NCI-H446 treated with DMSO at 0.1 percent for 48 hours (cell line): Measurements from ENCODE around the gene ABR.

Experiments used
- DNase-seq: peaks from one replicate; lab custom pipeline; 2025; lab: John Stamatoyannopoulos, UW

ABR gene

DNA sequence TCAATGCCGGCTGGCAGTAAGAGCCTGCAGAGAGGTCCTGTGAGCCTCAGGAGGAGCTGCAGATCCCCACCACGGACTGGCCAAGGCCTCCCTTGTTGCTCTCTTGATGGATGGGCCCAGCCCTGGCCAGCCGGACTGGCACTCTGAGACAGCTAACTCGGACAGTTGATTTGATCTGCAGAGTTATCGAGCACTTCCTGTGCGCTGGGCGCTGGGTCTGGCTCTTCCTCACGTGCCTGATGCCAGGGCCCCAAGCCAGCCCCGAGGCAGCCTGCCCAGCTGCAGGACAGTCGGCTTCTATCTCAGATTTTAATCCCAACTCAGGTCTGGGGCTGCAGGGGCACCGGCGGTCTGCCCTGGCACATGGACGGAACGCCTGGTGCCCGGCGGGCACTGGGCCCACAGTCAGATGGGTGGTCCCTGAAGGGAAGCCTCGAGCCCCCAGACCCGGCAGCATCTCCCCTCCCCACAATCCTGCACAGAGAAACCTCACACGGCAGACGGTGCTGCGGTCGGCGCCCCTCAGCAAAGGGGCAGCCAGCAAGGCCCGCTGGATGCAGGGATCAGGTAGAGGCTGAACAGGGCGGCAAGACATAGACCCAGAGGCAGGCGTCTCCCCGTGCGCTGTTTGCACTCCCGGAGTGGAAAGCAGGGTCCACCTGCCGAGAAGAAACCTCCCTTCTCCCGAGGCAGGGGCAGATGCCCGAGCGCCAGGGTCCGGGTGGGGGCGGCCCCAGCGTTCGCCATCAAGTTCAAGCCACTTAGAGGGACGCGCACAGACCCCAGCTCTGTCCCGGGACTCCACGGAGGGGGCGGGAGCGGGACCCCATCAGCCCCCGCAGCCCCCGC lies 148.9 kb downstream of the ABR start:
- DNase-seq = no peak

DNA sequence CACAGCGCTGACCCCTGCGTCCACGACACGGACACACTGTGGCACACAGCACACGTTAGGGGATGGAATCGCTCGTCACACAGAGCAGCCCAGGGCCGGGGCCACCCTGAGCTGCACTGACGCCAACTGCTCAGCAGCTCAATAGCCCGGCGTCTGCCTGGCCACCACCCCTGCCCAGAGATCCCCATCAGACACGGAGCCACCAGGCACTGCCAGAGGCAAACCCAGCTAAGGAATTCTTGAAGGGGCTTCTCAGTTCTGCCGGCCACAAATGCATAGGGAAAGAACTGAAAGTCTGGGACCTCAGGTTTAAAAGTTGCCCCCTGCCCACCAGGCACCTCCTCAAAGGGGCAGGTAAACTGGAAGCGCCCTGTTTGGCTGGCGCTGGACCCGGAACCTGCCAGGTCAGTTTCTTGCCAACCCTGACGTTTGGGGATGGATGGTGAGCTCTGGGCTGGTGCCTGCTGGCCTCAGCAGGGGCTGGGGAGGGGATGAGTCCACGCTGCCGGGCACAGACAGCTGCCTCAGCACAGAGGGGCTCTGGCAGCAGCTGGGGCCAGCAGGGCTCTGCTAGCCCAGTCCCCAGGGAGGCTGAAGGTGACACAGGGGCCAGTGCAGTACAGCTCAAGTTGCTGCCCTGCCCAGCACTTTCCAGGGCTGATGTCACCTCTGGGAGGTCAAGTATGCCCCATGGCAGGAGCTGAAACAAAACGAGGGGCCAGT lies 149.7 kb downstream of the ABR start:
- DNase-seq = no peak

DNA sequence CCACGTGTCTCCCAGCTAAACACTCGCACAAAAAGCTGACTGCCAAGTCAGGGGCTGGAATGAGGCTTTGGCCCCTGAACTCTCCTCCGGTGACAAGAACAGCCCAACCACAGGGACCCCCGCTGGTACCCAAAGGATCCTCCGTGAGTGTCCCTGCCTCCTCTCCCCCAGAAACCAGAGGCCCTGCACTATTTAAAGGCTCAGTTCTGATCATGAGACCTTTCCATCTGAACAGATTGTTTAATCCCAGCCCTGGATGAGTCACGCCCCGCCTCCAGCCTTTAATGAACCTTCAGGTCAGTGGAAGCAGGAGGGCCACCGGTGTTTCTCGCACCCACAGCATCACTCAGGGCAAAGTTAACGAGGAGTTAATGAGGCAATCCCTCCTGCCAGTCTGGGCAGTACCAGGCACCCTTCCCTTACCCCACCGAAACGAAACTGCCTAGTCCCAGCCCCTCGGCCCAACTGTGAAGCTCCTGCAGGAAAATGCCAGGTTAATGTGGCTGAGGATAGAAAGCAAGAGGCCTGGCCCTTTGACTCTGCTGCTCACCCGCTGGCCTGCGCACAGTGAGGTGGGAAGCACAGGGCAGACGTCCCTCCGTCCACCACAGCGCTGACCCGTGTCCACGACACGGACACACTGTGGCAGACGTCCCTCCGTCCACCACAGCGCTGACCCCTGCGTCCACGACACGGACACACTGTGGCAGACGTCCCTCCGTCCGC lies 150.4 kb downstream of the ABR start:
- no peak for DNase-seq

DNA sequence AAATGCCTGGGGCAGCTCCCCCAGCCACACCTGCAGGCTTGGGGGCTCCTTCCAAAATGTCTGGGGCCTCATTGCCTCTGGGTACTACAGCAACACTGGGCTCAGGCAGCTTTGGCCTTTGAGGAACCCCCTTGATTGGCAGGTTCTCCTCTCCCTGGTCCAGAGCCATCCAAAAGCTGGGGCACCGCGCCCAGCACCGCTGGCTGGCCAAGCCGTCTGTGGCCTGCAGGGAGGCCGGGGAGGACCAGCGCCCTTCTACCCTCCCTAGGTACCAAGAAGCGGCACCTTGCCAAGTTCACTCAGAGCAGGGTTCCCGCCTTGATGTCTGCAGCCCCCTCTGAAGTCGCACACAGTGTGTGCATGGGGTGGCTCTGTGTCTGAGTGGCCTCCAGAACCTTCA lies 152.7 kb downstream of the ABR start:
- DNase-seq = no peak

DNA sequence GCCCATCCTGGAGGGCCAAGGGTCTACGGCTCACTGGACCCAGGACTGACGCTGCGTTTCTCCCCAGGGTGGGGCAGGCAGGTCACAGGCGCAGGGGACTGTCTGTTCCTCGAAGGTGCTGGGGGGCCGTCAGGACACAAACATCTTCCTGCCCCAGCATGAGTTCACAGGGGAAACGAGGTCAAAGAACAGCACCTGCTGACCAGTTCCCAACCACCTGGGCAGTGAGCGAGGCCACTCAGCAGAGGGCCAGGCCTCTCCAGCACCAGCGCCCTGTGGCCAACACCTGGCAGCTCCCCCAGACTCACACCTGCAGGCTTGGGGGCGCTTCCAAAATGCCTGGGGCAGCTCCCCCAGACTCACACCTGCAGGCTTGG lies 153.2 kb downstream of the ABR start:
- DNase-seq = no peak

DNA sequence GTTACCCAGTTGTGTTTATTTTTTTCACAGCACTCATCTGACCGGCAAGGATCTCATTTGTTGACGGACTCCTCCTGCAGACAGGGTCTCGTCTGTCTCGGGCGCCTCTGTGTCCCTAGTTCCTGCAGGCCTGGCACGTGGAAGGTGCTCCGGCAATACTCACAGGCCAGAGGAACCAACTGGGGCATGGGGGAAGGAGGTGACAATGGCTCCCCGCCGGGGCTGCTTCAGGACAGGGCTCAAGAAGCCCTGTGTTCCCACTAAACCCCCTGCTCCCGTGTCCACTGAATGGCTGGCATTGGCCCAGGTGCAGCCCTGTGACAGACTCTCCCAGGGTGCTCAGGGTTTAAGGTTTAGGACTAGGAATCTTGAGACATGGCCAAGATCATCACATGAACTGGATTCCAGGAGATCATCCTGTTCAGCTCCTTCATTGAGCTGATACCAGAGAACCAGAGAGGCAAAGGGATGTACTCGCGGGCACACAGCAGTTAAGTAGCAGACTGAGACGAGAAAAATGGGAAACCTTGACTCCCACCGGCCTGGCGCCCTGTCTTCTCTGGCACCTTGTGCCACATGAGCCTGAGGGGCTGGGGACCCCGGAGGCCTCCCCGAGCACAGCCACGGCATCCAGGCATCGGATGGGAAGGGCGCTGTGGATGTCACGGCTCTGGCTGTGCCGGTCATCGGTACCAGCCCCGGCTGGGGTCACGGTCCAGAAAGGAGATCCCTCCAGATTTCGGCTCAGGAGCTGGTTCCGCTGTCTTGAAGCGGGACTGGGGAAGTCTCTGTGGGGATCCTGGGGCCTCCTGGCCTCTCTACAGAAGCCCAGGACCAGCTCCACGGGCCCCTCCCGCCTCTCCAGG lies 153.8 kb downstream of the ABR start:
- DNase-seq = no peak

DNA sequence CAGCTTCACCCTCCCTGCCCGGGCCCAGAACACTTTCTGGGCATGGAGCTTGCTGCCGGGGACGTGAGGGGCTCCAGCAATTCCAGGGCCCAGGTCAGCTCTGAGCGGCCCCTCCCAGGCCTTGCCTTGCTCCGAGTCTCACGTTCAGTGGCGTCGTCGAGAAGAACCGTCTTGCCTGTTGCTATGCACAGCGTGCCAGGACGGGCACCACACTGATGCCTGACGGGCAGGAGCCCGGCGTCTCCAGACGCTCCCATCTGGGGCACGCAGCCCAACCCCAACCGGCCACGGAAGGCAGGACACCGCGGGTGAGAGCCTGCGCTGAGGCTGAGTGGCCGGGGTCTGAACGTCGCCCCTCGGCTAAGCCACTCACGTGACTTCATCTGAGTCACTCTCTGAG lies 155.7 kb downstream of the ABR start:
- no peak for DNase-seq

DNA sequence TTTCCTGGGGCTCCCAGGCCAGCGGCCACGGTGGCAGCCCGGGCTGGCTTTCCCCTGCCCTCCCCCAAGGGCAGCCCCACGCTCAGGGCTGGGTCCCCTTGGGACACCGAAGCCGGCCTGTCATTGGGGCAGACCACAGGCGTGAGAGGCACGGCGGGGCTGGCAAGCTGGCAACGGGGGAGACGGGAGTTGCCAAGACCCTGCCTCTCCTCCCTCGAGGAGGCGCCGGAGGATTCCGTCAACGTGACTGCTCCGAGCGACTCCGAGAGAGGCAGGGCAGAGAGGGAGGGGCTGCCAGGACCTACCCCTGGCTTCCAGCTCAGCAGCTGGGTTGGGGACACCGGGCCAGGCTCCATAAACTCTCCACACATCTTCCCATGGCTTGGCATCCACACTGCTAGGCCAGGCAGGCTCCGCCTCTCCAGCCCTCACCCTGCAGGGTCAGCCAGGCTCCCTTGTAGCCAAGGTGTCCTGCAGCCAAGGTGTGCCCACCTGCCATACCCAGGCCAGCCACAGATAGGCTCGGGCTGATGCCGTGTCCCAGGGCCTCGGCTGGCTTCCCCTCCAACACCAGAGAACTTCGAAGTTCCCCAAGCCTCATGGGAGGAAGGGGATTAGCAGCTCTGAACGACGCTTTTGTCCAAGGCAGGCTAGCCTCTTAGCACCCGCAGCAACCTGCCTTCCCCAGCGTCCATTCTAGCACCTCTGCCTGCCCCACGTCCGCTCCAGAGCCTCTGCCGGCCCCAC lies 157.3 kb downstream of the ABR start:
- peak; percentile 7 for DNase-seq

DNA sequence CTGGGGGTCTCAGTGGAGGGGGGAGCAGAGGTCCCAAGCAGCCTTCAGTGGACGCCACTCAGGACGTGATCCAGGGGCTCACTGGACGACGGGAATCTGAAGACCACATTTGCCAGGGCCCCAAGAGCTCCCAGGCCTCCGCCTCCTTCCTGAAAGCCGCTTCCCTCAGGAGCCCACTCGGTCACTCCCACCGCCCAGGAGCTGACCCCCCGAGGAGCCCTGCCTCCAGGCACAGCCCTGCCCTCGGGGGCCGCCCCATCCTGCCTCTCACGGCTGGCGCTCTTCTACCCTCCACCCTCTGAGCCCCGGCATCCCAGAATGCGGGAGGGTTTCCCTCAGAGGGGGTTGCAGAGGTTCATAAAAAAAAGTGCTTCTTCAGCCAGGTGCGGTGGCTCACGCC lies 158.6 kb downstream of the ABR start:
- no peak for DNase-seq

DNA sequence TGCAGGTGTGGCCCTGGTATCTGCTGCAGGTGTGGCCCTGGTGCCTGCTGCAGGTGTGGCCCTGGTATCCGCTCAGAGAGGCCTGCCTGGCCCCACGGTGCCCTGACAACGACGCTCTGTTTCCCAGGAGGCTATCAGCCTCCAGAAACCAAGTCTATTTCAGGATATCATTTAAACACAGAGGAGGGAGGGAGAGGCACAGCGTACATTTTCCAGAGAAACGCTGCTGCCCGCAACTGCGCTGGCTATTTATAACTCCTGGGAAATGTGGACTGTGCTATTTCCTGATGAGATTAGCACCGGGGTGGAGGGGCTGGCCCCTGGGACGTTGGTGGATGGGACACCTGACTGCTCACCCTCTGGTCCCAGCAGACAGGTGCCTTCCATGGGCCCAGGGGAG lies 160.3 kb downstream of the ABR start:
- DNase-seq = no peak

DNA sequence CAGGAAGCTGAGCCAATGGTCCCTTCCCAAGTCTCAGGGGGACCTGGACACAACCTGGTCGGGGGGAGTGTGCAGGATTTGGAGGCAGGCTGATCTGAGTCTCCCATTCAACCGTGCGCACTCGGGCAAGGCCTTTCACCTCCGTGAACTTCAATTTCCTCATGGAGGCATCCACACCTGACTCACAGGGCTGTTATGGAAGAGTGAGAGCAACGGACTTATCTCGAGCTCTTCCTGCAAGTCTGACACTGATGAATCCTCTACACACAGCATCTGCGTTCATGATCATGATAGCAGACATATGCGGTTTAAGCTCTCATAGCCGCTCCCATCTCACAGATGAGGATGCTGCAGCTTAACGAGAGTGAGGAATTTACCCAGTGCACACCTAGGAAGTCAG lies 161.2 kb downstream of the ABR start:
- DNase-seq = no peak

DNA sequence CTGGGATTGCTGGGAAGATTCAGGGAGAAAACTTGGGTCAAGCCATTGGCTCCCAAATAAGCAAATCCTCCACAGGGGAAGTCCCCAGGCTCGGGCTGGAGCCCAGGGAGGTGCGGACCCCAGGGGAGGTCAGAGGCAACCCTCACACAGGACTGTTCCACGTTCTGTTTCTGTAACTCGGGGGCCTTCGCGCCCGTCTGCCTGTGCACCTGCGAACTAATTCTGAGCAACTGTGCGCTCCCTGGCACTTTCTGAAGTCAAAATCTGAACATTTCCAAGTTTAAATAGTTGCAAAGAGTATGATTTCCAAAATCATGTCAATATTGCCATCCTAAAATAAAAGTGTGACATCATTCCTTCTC lies 166.1 kb downstream of the ABR start:
- no peak for DNase-seq

DNA sequence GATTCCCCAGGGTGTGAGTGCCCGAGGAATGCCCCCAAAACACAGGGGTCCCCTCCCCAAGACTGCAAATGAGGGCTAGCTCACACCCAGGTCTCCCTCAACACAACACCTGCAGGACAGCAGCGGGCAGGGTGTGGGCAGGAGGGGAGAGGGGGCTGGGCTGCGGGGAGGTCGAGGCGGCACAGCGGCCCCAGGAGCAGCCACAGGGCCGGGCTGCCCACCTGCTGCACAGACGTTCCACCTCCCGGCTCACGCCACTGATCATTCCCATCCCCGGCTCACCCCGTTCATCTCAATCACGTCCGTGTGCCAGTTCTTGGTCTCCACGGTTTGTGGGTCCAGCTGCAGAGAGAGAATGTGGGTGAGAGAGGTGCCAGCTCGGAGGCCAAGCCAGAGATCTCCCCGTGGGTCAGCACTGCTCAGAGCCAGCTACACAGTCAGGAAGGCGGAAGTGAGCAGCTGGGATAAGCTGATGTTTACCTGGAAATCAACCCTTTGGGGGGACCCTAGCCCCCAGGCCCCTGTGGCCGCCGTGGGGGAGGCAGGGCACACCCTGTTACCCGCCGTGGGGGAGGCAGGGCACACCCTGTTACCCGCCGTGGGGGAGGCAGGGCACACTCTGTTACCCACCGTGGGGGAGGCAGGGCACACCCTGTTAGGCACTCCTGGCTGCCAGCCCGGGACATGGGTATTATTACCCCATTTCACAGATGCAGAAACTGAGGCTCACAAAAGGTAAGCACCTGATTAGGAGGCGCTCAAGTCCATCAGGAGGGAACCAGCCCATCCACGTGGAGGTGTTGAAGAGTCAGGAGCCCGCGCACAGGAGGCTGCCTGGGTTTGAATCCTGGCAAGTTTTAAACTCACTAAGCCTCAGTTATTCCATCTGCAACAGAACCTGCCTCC lies 166.7 kb downstream of the ABR start:
- no peak for DNase-seq

DNA sequence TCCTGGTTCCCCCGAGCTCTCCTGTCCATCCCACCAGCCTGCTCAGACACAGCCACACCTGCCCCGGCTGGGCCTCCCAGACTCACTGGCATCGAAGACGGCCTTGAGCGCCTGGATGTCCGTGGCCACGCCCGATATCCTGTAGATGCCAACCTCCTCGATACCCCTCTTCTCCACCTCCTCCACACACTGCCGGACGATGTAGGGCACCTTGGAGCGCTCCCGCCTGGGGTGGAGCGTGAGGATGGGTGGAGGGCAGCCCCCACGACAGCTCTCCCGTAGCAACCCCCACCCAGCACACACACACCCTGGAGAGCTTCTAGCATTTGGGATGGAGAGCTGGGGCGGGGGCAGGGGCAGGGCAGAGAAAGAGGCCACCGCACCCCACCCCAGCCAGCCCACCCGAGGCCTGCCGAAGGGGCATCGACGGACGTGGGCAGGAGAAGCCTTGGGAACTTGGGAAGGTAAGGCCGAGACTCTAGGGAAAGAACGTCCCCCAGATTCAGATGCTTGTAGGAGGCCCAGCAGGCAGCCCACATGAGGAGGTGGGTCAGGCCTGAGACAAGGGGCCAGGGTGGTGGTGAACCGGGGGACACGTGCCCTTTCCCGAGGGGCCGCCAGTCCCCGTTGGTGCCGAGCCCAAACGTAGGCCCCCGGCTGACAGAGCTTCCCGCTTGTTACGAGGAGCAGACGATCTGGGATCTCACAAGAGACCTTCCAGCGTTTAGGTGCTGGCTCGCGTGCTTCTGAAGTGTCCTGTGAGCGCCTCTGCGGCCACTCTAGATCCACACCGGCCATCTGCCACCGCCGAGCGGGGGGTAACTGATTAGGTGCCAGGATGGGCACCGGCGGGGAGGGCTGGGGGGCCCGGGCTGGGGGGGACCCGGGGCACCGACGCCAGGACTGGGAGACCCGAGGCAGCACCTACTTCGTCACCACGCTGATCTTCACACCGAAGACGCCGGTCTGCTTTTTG lies 167.7 kb downstream of the ABR start:
- no peak for DNase-seq

DNA sequence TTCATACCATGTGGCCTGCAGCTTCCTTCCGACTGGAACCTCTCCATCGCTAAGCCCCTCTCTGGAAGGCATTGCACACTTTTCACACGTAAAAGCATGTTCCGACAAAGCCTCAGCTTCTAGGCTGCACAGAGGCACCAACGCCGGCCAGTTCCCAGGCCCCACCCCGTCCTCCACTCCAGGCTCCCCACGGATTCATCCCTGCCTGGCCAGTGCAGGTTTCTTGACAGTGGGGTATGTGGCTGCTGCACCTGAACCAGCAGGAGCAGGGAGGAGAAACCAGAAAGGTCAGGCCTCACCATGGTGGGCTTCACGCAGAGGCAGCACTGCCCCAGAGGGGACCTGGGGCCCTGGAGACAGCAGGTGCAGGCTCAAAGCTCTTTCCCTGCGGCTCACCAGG lies 168.6 kb downstream of the ABR start:
- no peak for DNase-seq

DNA sequence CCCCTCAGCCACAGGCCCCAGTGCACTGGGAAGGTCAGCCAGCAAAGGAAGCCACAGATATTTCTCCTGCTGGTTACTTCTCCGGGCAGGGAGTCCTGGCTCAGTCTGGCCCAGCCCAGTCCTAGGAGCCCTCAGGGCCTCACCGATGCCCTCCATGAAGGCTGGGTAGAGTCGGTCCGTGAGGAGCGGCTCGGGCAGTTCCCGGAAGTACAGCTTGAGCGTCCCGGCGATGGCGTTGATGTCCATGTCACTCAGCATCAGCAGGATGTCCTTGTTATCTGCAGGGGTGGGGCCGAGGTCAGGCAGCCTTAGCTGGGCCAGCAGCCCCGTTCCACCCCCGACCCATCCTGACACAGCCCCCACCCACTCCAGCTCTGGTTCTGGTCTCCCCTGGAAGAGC lies 169.2 kb downstream of the ABR start:
- DNase-seq = no peak

DNA sequence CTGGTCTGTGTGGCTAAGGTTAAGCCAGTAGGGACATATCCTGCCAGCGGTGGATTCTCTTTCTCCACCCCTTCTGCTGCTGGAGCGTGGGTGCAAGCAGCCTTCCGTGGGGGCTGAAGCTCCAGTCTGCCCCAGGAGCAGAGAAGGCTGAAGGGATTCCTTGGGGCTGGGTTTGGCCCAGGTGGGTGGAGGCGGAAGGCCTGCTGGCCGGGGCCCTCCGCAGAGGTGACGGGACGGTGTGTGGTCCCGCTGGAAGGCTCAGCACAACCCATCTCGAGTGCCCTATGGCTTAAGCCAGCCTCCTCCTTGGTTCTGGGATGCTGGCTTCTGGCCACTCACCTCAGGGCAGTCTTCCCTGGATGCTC lies 169.7 kb downstream of the ABR start:
- DNase-seq = no peak

DNA sequence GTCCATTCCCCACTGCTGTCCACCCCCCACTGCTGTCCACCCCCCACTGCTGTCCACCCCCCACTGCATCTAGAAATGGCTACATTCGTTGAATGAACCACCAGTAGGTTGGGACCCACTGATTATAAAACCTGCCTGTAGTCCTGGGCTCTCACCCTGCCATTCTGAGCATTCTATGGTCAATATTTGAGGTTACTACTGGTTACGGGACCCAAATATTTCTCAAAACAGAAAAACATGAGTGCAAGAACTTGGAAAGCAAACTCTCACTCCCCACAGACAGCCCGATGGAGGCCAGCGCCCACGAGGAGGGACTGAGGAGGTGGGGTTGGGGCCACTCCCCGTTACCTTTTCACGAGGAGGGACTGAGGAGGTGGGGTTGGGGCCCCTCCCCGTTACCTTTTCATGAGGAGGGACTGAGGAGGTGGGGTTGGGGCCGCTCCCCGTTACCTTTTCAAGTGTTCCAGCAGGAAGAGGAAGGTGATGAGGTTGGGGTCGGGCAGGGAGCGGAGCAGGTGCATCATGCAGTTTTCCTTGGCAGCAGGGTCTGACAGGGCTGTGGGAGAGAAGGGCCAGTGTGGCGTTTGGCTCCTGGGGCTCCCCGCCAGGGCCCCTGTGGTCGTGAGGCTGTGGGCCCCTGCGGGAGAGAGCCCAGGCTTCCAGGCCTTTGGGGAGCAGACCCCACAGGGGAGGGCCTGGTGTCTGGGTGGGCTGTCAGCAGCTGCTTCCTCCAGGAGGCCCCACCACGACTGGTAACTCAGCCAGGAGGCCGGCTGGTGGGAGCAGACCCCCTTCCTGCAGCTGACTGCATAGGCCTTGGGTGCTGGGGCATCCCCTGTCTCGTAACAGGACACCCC lies 170.3 kb downstream of the ABR start:
- DNase-seq = no peak
